HG02852 (cell line): ENCODE measurements around the gene PLA2G12B.

Experiments used
- ATAC-seq: cut with Tn5 transposase; IDR thresholded peaks from one replicate; pipeline ENCODE4 v1.9.1; 2021; ENCODE audit warnings: mild to moderate bottlenecking, moderate library complexity; ENCODE audit not compliant: unreplicated experiment

Gene PLA2G12B

DNA sequence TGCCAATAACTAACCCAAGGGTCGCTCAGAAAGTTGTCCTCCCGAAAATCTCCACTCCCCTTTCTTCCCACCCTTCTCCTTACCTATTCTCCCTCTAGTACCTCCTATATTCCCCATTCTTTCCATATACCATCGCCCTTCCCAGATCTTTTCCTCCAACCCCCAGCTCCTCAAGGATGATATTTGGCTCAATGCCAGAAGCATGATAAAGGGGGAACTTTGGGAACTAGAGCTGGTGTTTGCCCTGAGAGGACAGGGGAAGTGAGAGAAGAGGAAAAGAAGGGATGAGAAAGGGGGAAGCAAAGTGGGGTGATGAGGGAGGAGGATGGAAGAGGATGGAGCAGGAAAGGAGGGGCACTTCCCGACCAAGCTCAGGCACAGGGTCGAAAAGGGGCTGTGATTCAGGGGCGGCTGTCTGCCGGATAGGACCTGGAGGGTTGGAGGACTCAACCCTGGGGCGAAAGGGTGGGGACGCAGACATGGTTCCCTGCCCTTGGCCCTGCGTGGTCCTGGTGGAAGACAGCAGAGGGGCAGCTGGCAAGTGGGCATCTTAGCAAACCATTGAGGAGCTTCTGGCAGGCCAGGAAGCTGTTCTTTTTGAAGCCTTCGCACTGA, 59.3 kb downstream of the PLA2G12B start:
- ATAC-seq, result no peak

GRCh38 chr10:72893136-72893798, 61.3 kb downstream of the PLA2G12B start, which contains the start of gene OIT3:
TSS of gene OIT3 (plus strand) at chr10:72893739. CDS start at chr10:72893799, 60 bp downstream.
- no peak for ATAC-seq

- ATAC-seq, result no peak
These were observed 64.5 kb downstream of the PLA2G12B start for GRCh38 chr10:72890086-72890485.

DNA sequence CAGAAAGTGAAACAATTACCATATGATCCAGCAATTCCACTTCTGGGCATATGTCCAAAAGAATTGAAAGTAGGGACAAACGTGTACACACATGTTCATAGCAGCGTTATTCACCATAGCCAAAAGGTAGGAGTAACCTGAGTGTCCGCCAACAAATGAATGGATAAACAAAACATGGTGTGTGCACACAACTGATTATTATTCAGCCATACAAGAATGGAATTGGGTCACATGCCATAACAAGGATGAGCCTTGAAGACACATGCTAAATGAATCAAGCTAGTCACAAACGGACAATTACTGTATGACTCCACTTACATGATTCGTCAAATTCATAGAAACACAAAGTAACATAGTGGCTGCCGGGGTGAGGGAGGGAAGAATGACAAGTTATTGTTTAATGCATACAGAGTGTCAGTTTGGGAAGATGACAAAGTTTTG, 65.2 kb downstream of the PLA2G12B start:
- ATAC-seq, result no peak

GRCh38 chr10:72888151-72888638, 66.4 kb downstream of the PLA2G12B start:
- ATAC-seq, result no peak

- ATAC-seq, result no peak
These were observed 67.6 kb downstream of the PLA2G12B start for GRCh38 chr10:72887043-72887442.

DNA sequence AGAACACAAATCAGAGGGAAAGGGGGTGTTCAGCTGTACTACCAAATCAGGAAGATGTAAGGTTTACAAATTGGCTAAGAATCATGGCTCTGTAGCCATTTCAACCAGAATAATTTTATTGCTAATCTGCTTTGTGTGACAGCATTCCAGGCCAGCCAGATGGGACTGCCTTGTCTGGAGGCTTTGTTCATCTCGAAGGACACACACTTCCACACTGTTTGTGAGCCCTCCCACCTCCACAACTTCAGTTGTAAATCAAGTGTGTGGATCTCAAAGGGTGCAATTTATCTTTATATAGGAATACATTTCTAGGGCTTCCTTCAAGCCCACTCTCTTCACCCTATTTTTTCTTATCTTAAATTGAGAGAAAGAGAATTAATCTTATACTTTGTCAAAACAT, 68.0 kb downstream of the PLA2G12B start:
- no peak for ATAC-seq

- no peak for ATAC-seq
These were observed 68.7 kb downstream of the PLA2G12B start for GRCh38 chr10:72885953-72886352.
